K562 (cell line): ENCODE data around the gene RXRA. TPM values are rescaled to one million over a fixed set of nuclear protein-coding genes. Genes with fewer than 3 reads are reported as not detected.

Experiments
- ATAC-seq: fragments of 200-7000 bp; cut with Tn5 transposase; 3 replicates; pipeline ENCODE4 v1.9.1; 2020; ENCODE audit warnings: moderate library complexity
- BruUV-seq: library from RNA; stranded (reverse); fragments of 400-500 nt; replicated peaks from 2 replicates; lab custom pipeline; 2021; lab: Mats Ljungman, UMichigan
- CTCF ChIA-PET: fragments of 300-600 bp; formaldehyde crosslinking; extraction: SDS; loops from one replicate; lab custom pipeline; 2021; ENCODE audit warnings: low intra/inter-chr PET ratio; lab: Yijun Ruan, JAX
- POLR2A ChIA-PET: fragments of 300-600, 350-650 bp; sonication (Branson Sonifier 250); formaldehyde crosslinking; extraction: SDS; loops from one replicate; lab custom pipeline; 2021; ENCODE audit warnings: antibody characterized with exemption, inconsistent platforms; lab: Yijun Ruan, JAX
- DNase-seq, 4 experiments: peaks; one replicate each; pipeline versions ENCODE4 v3.0.0 to v3.0.0-alpha.2; 2011 to 2018; ENCODE audit warnings: low spot score in 3 of 4, mixed read lengths in 3 of 4; ENCODE audit errors: extremely low read depth in 1 of 4
- FAIRE-seq: peaks from 2 replicates; lab custom pipeline; 2011; peaks lifted over from hg19 to GRCh38; lab: Jason Lieb, UNC
- H2AFZ ChIP-seq: 2 replicates; pipeline ENCODE4 v1.6.0; 2011; ENCODE audit warnings: low read depth, low read length, control low read depth, inconsistent platforms
- H3K27ac ChIP-seq: fragments of 200-600 bp; 3 replicates; pipeline ENCODE4 v1.8.0; 2011; ENCODE audit warnings: low read depth, mild to moderate bottlenecking, control low read depth, inconsistent platforms, low read length, moderate library complexity, mixed read lengths; ENCODE audit errors: extremely low read depth
- H3K27me3 ChIP-seq, 2 experiments: fragments of 300-600 bp in 1 of 2; 2 replicates in 1 of 2; 3 replicates in 1 of 2; pipeline versions ENCODE4 v1.6.0 to v1.8.0; 2011; ENCODE audit warnings: inconsistent platforms in 2 of 2, low read length in 2 of 2, mild to moderate bottlenecking in 1 of 2, mixed read lengths in 1 of 2, moderate library complexity in 1 of 2; ENCODE audit not compliant: control insufficient read depth in 2 of 2, insufficient read depth in 2 of 2
- H3K36me3 ChIP-seq: fragments of 300-600 bp; 3 replicates; pipeline ENCODE4 v1.8.0; 2011; ENCODE audit warnings: mild to moderate bottlenecking, low read length, inconsistent platforms; ENCODE audit not compliant: control insufficient read depth, insufficient read depth
- H3K4me1 ChIP-seq, 2 experiments: fragments of 200-600 bp in 1 of 2; replicated peaks in 1 of 2; 2 replicates in 1 of 2; 3 replicates in 1 of 2; pipeline versions ENCODE4 v1.5.1 to v1.8.0; 2011; ENCODE audit warnings: inconsistent platforms in 2 of 2, low read length in 2 of 2, mild to moderate bottlenecking in 1 of 2, mixed read lengths in 1 of 2, moderate library complexity in 1 of 2; ENCODE audit not compliant: control insufficient read depth in 2 of 2, insufficient read depth in 2 of 2
- H3K4me2 ChIP-seq: 2 replicates; pipeline ENCODE4 v1.6.1; 2011; ENCODE audit warnings: low read length, control low read depth, inconsistent platforms, mixed read lengths; ENCODE audit not compliant: insufficient read depth
- H3K4me3 ChIP-seq: fragments of 200-600 bp; sonication (generic), shearing (Covaris generic); 2 replicates; pipeline ENCODE4 v1.5.1; 2016; ENCODE audit warnings: control low read depth, inconsistent platforms
- H3K79me2 ChIP-seq: fragments of 200-600 bp; 3 replicates; pipeline ENCODE4 v1.8.0; 2011; ENCODE audit warnings: low read length, inconsistent platforms; ENCODE audit not compliant: control insufficient read depth, insufficient read depth
- H3K9ac ChIP-seq, 2 experiments: 2 replicates each; pipeline versions ENCODE4 v1.6.0 to v1.6.1; 2011; ENCODE audit warnings: low read depth in 2 of 2, low read length in 2 of 2, control low read depth in 1 of 2, inconsistent platforms in 1 of 2, mild to moderate bottlenecking in 1 of 2, mixed read lengths in 1 of 2; ENCODE audit not compliant: insufficient read depth in 1 of 2
- H3K9me1 ChIP-seq: one replicate; pipeline ENCODE4 v1.6.0; 2011; ENCODE audit warnings: inconsistent platforms, mild to moderate bottlenecking, low read length, moderate library complexity; ENCODE audit not compliant: control insufficient read depth, insufficient read depth
- H3K9me3 ChIP-seq: replicated peaks from 2 replicates; pipeline ENCODE4 v1.5.1; 2011; ENCODE audit warnings: low read depth, low read length, inconsistent platforms; ENCODE audit not compliant: control insufficient read depth, insufficient read depth
- H4K20me1 ChIP-seq: replicated peaks from 2 replicates; pipeline ENCODE4 v1.6.1; 2011; ENCODE audit warnings: low read length, inconsistent platforms, mixed read lengths; ENCODE audit not compliant: control insufficient read depth, insufficient read depth
- MCM7 ChIP-seq, 2 experiments: fragments of 450-650 bp; IDR thresholded peaks; 2 replicates each; pipeline ENCODE4 v1.6.1; 2016 to 2018
- MTA2 ChIP-seq: fragments of 450-650 bp; IDR thresholded peaks from 2 replicates; pipeline ENCODE4 v1.6.1; 2016; ENCODE audit warnings: low read depth
- SNRNP70 ChIP-seq: fragments of 200-400 bp; formaldehyde crosslinking; optimal IDR thresholded peaks from 2 replicates; pipeline ENCODE3; 2017; ENCODE audit warnings: low read depth, low read length
- SRSF3 ChIP-seq: fragments of 200-400 bp; formaldehyde crosslinking; IDR thresholded peaks from 2 replicates; pipeline ENCODE4 v1.6.1; 2016; ENCODE audit warnings: mild to moderate bottlenecking, low read length, moderate library complexity; ENCODE audit not compliant: insufficient read depth
- THRAP3 ChIP-seq: fragments of 450-650 bp; IDR thresholded peaks from 2 replicates; pipeline ENCODE4 v1.6.1; 2016; ENCODE audit warnings: mild to moderate bottlenecking, inconsistent platforms, borderline replicate concordance
- ZNF217 ChIP-seq: sonication (generic); formaldehyde crosslinking; IDR thresholded peaks from 2 replicates; pipeline ENCODE4 v1.8.0; 2022; ENCODE audit warnings: mild to moderate bottlenecking, missing genetic modification reagents
- ZNF444 ChIP-seq: fragments of 250-450 bp; sonication (Bioruptor Pico); IDR thresholded peaks from 2 replicates; pipeline ENCODE4 v1.4.0; 2020; ENCODE audit warnings: mild to moderate bottlenecking, moderate library complexity
- ZNF589 ChIP-seq: fragments of 200-800 bp; sonication (Bioruptor generic); IDR thresholded peaks from 2 replicates; pipeline ENCODE4 v1.6.1; 2016; ENCODE audit warnings: low read depth, missing genetic modification characterization, missing compliant biosample characterization
- ZNF609 ChIP-seq: sonication (generic); formaldehyde crosslinking; IDR thresholded peaks from 2 replicates; pipeline ENCODE4 v1.8.1; 2023; ENCODE audit warnings: missing genetic modification reagents, mild to moderate bottlenecking, borderline replicate concordance
- ZNF778 ChIP-seq: fragments of 450-650 bp; formaldehyde crosslinking; IDR thresholded peaks from 2 replicates; pipeline ENCODE4 v1.4.0; 2020; ENCODE audit warnings: mild to moderate bottlenecking, moderate library complexity
- WGBS: fragments of 100-300 bp; shearing (Covaris generic); methylation state at CpG from one replicate; pipeline ENCODE4 v1.1.6; 2016; ENCODE audit warnings: low coverage, mixed read lengths; ENCODE audit not compliant: insufficient coverage; ENCODE audit errors: missing lambda C conversion rate; 5-methylcytosine and 5-hydroxymethylcytosine counted together
- in situ Hi-C: fragments of 300-500 bp; cut with MboI; formaldehyde crosslinking; loops from 4 replicates; pipeline ENCODE4 v1.15.0; 2018; ENCODE audit warnings: inconsistent platforms, mixed read lengths
- intact Hi-C: fragments of 100-400 bp; cut with micrococcal nuclease; formaldehyde crosslinking; loops from 2 replicates; pipeline ENCODE4 v1.14.2; 2022
- polyA plus RNA-seq, 8 experiments: library from polyadenylated mRNA; depleted of rRNA in 4 of 8; stranded (reverse) in 5 of 8; unstranded in 3 of 8; fragments of >200 nt; fragmentation: Nextera tagmentation in 2 of 8; fragmentation: Illumina TruSeq in 1 of 8; extraction: Ambion mirVana in 2 of 8; extraction: Trizol in 1 of 8; gene quantifications; 2 replicates each; pipeline versions ENCODE4 v1.2.1 to v1.2.3, GENCODE V29; 2011 to 2014; ENCODE audit warnings: inconsistent platforms in 1 of 8, missing spikeins in 1 of 8
- total RNA-seq, 7 experiments: library from RNA; depleted of rRNA in 6 of 7; stranded (reverse); fragments of >200 nt in 6 of 7; fragmentation: Illumina TruSeq in 2 of 7; extraction: Trizol in 2 of 7; gene quantifications; 2 replicates each; pipeline versions ENCODE4 v1.2.1 to v1.2.3, GENCODE V29; 2011 to 2021; ENCODE audit warnings: low replicate concordance in 1 of 7

Gene RXRA
- total and polyA plus RNA-seq, 9 of the 15 experiments (the other 6 are each of a cell fraction or from before 2014, with no cell fraction given): 0.35 to 23.6 (median 4.6) TPM

DNA sequence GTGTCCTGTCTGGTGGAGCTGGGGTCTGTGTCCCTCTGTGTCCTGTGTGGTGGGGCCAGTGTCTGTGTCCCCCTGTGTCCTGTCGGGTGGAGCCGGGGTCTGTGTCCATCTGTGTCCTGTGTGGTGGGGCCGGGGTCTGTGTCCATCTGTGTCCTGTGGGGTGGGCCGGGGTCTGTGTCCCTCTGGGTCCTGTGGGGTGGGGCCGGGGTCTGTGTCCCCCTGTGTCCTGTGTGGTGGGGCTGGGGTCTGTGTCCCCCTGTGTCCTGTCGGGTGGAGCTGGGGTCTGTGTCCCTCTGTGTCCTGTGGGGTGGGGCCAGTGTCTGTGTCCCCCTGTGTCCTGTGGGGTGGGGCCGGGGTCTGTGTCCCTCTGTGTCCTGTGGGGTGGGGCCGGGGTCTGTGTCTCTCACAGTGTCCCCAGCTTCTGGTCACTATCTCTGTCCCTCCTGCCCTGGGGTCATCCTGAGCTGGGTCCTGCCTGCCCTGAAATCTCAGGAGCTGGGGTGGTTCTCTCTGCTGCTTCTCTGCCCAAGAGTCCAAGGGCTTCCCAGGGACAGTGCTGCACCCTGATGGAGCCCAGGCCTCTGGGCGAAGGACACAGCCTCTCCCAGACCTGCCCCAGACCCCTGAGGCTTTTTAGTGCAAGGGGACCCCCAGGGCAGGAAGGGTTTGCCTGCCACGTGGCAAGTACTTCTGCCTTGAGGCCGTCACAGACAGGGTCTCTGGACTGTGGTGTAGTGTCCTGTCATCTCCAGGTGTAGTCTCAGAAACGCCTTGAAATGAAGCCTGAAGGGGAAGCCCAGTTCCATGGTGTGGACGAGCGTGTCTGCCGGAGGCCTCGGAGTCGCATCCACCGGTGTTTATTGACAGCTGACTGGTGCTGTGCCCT, 131.3 kb downstream of the RXRA start:
- Histone ChIP-seq H2AFZ (no peak overlapping the region), H3K4me1 (peaks cover 0 to 42% of the 10 kb centered on the region in 2 experiments; a peak in 3 of 5 replicates), H3K27ac (no peak overlapping the region), H3K9me3 (0 out of 2 replicates have a peak, but pooled peaks cover 2% of the 10 kb centered on the region)
- in situ Hi-C loops: no loop called here
- POLR2A ChIA-PET: interaction anchor here (0.6 to 1.0 kb wide), 2 partner anchors 16 to 1494 kb away, joined by 3 to 4 read pairs; no protein-coding TSS in a partner anchor
- ATAC-seq (no peak), FAIRE-seq (no peak)
- TF ChIP-seq ZNF589 (CRISPR knock-in tag): no peak
- TF ChIP-seq ZNF609 (CRISPR knock-in tag): no peak
- no peak for TF ChIP-seq ZNF444 (CRISPR knock-in tag)
- no peak for TF ChIP-seq SRSF3
- no peak for TF ChIP-seq THRAP3
- no peak for TF ChIP-seq MCM7 (IDR thresholded peaks at IDR 0.05)
- no peak for TF ChIP-seq SNRNP70
- no peak for TF ChIP-seq ZNF217 (CRISPR knock-in tag)
- no peak for TF ChIP-seq ZNF778 (CRISPR knock-in tag)
- no peak for TF ChIP-seq MTA2
- TF ChIP-seq, all 486 proteins: peak for 0
- intact Hi-C loops: no loop called here
- peaks cover 0 to 16% of the 10 kb centered on the region in 2 experiments; a peak in 2 of 5 replicates for H3K27me3 ChIP-seq
- CTCF ChIA-PET: no interaction called here
- no peak overlapping the region for H3K9ac ChIP-seq
- BruUV-seq: no TSS peak
- H3K4me3 ChIP-seq: no peak overlapping the region
- DNase-seq: no peak
- H3K79me2 ChIP-seq: no peaks in the 10 kb centered on the region
- H4K20me1 ChIP-seq: peaks cover 6% of the 10 kb centered on the region; the same call in 1 of the 2 replicates
- no peaks in the 10 kb centered on the region for H3K36me3 ChIP-seq
- no peaks in the 10 kb centered on the region for H3K9me1 ChIP-seq
- no peak overlapping the region for H3K4me2 ChIP-seq
- WGBS: 22% methylated on average over 13 of the region's 18 CpGs
